Sigmoid colon (tissue), 3 donors: Measurements from ENCODE around the gene KCTD17.

Experiments used
- CTCF ChIP-seq, 4 experiments: fragments of 450-650 bp in 3 of 4; fragments of 200-600 bp in 1 of 4; IDR thresholded peaks; one replicate each; pipeline ENCODE4 v1.5.1; 2016 to 2019; ENCODE audit warnings: antibody characterized with exemption in 4 of 4, mild to moderate bottlenecking in 3 of 4, moderate library complexity in 2 of 4
- POLR2A ChIP-seq, 2 donors: fragments of 450-650 bp; IDR thresholded peaks; one replicate each; pipeline ENCODE4 v1.6.1; 2016; ENCODE audit warnings: antibody characterized with exemption in 2 of 2, mild to moderate bottlenecking in 2 of 2, moderate library complexity in 2 of 2

- TF ChIP-seq POLR2A (IDR thresholded peaks at IDR 0.05): no peak
- TF ChIP-seq CTCF (IDR thresholded peaks at IDR 0.05): no peak
Measured at GRCh38 chr22:37074537-37074936, 23.0 kb downstream of the KCTD17 start.
